Endothelial cell of umbilical vein (primary cell): ENCODE measurements around the gene SPTLC2. TPM values are rescaled to one million over a fixed set of nuclear protein-coding genes. Genes with fewer than 3 reads are reported as not detected.

Experiments
- BruUV-seq: library from RNA; stranded (reverse); fragments of 400-500 nt; replicated peaks from 2 replicates; lab custom pipeline; 2021; lab: Mats Ljungman, UMichigan
- CTCF ChIA-PET: fragments of 300-600, 350-600 bp; sonication (Branson Sonifier 250); formaldehyde crosslinking; loops from one replicate; lab custom pipeline; 2021; ENCODE audit warnings: antibody characterized with exemption, inconsistent platforms; lab: Charles Lee
- POLR2A ChIA-PET: fragments of 300-600, 350-600 bp; sonication (Branson Sonifier 250); formaldehyde crosslinking; loops from one replicate; lab custom pipeline; 2021; ENCODE audit warnings: antibody characterized with exemption, inconsistent platforms; lab: Charles Lee
- DNase-seq: peaks from one replicate; pipeline ENCODE4 v3.0.0-alpha.2; 2011; ENCODE audit warnings: low read depth, low spot score
- FAIRE-seq: peaks from 2 replicates; lab custom pipeline; 2011; peaks lifted over from hg19 to GRCh38; lab: Jason Lieb, UNC
- H2AFZ ChIP-seq: 2 replicates; pipeline ENCODE4 v1.6.0; 2012; ENCODE audit warnings: low read depth, low read length, control low read depth, inconsistent platforms
- H3K27ac ChIP-seq: 2 replicates; pipeline ENCODE4 v1.5.1; 2011; ENCODE audit warnings: low read depth, mild to moderate bottlenecking, control low read depth, low read length, moderate library complexity; ENCODE audit not compliant: insufficient read depth
- H3K27me3 ChIP-seq, 2 experiments: 2 replicates each; pipeline versions ENCODE4 v1.6.0 to v1.6.1; 2011; ENCODE audit warnings: low read length in 2 of 2, mixed read lengths in 1 of 2; ENCODE audit not compliant: control insufficient read depth in 2 of 2, insufficient read depth in 2 of 2
- H3K36me3 ChIP-seq, 2 experiments: 2 replicates in 1 of 2; 3 replicates in 1 of 2; pipeline ENCODE4 v1.5.1; 2011; ENCODE audit warnings: low read length in 2 of 2, mild to moderate bottlenecking in 1 of 2, moderate library complexity in 1 of 2; ENCODE audit not compliant: control insufficient read depth in 2 of 2, insufficient read depth in 2 of 2; ENCODE audit errors: extremely low read depth in 1 of 2
- H3K4me1 ChIP-seq: 3 replicates; pipeline ENCODE4 v1.5.1; 2011; ENCODE audit warnings: mild to moderate bottlenecking, low read length; ENCODE audit not compliant: control insufficient read depth, insufficient read depth; ENCODE audit errors: extremely low read depth
- H3K4me2 ChIP-seq: 2 replicates; pipeline ENCODE4 v1.6.1; 2011; ENCODE audit warnings: low read length, control low read depth, mixed read lengths; ENCODE audit not compliant: insufficient read depth
- H3K4me3 ChIP-seq, 3 experiments: fragments of 200-600 bp in 1 of 3; sonication (generic), shearing (Covaris generic) in 1 of 3; replicated peaks in 1 of 3; 2 replicates each; pipeline ENCODE4 v1.5.1; 2011 to 2016; ENCODE audit warnings: control low read depth in 3 of 3, low read length in 3 of 3, mild to moderate bottlenecking in 2 of 3, inconsistent platforms in 1 of 3, low read depth in 1 of 3, moderate library complexity in 1 of 3; ENCODE audit not compliant: insufficient read depth in 1 of 3
- H3K79me2 ChIP-seq: 2 replicates; pipeline ENCODE4 v1.6.0; 2012; ENCODE audit warnings: low read length, inconsistent platforms; ENCODE audit not compliant: control insufficient read depth, insufficient read depth
- H3K9ac ChIP-seq: replicated peaks from 2 replicates; pipeline ENCODE3; 2011; ENCODE audit warnings: low read length, control low read depth; ENCODE audit not compliant: insufficient read depth; ENCODE audit errors: extremely low read depth
- H3K9me1 ChIP-seq: replicated peaks from 3 replicates; pipeline ENCODE4 v1.6.0; 2011; ENCODE audit warnings: mild to moderate bottlenecking, low read length; ENCODE audit not compliant: control insufficient read depth, insufficient read depth; ENCODE audit errors: extremely low read depth
- H3K9me3 ChIP-seq: replicated peaks from 2 replicates; pipeline ENCODE4 v1.5.1; 2012; ENCODE audit warnings: low read length, inconsistent platforms; ENCODE audit not compliant: control insufficient read depth, insufficient read depth
- H4K20me1 ChIP-seq: replicated peaks from 2 replicates; pipeline ENCODE3; 2011; ENCODE audit warnings: mild to moderate bottlenecking, low read length; ENCODE audit not compliant: control insufficient read depth, insufficient read depth; ENCODE audit errors: extremely low read depth
- CTCF ChIP-seq, 2 donors: IDR thresholded peaks; 1 replicate in 1 of 2; 2 replicates in 1 of 2; pipeline ENCODE4 v1.5.1; 2011; ENCODE audit warnings: low read length in 2 of 2, mild to moderate bottlenecking in 2 of 2, moderate library complexity in 2 of 2, control low read depth in 1 of 2, inconsistent platforms in 1 of 2, low read depth in 1 of 2; ENCODE audit not compliant: insufficient read depth in 1 of 2; ENCODE audit errors: extremely low read depth in 1 of 2
- EZH2 ChIP-seq: IDR thresholded peaks from 2 replicates; pipeline ENCODE4 v1.6.1; 2012; ENCODE audit warnings: borderline replicate concordance, low read depth, mild to moderate bottlenecking, moderate library complexity, low read length, inconsistent platforms; ENCODE audit not compliant: severe bottlenecking
- FOS ChIP-seq: IDR thresholded peaks from 2 replicates; pipeline ENCODE4 v1.6.1; 2011; ENCODE audit warnings: mild to moderate bottlenecking, low read length, moderate library complexity, borderline replicate concordance; ENCODE audit not compliant: insufficient read depth
- GATA2 ChIP-seq: IDR thresholded peaks from 2 replicates; pipeline ENCODE4 v1.7.0; 2011; ENCODE audit warnings: low read depth, mild to moderate bottlenecking, moderate library complexity, mixed read lengths, low read length; ENCODE audit not compliant: insufficient read length, insufficient read depth
- JUN ChIP-seq: IDR thresholded peaks from 2 replicates; pipeline ENCODE4 v1.6.1; 2011; ENCODE audit warnings: borderline replicate concordance, low read depth; ENCODE audit not compliant: insufficient read length, insufficient read depth
- MAX ChIP-seq: IDR thresholded peaks from 2 replicates; pipeline ENCODE4 v1.6.1; 2011; ENCODE audit not compliant: insufficient read depth, insufficient read length
- MYC ChIP-seq: IDR thresholded peaks from one replicate; pipeline ENCODE4 v1.6.1; 2011; ENCODE audit warnings: mild to moderate bottlenecking, low read depth, low read length
- POLR2A ChIP-seq: IDR thresholded peaks from 2 replicates; pipeline ENCODE4 v1.6.1; 2012; ENCODE audit warnings: low read depth, mild to moderate bottlenecking, control low read depth, low read length
- POLR2AphosphoS5 ChIP-seq: IDR thresholded peaks from 2 replicates; pipeline ENCODE4 v1.6.1; 2012; ENCODE audit warnings: low read depth, mild to moderate bottlenecking, control low read depth, low read length, moderate library complexity; ENCODE audit not compliant: insufficient read depth
- dilution Hi-C: fragments of 300-500 bp; cut with MboI; formaldehyde crosslinking; loops from one replicate; pipeline ENCODE4 v1.15.0; 2019; ENCODE audit warnings: low sequenced_read_pairs; ENCODE audit not compliant: extremely low pct_ligation_motif_present
- intact Hi-C: fragments of 100-400 bp; cut with micrococcal nuclease; formaldehyde crosslinking; loops from one replicate; pipeline ENCODE4 v1.10.0; 2022
- polyA plus RNA-seq, 4 experiments: library from polyadenylated mRNA; depleted of rRNA in 3 of 4; stranded (reverse) in 3 of 4; unstranded in 1 of 4; fragments of >200 nt; gene quantifications; 2 replicates each; pipeline versions ENCODE4 v1.2.1 to v1.2.3, GENCODE V29; 2011 to 2012; ENCODE audit warnings: missing spikeins in 1 of 4
- total RNA-seq: library from RNA; stranded (reverse); gene quantifications from 2 replicates; pipeline ENCODE4 v1.2.3, GENCODE V29; 2021

Gene SPTLC2
- total and polyA plus RNA-seq, 2 donors (not counting 3 experiments of a cell fraction or from before 2014, with no cell fraction given) = 19.1 to 71.3 TPM

DNA sequence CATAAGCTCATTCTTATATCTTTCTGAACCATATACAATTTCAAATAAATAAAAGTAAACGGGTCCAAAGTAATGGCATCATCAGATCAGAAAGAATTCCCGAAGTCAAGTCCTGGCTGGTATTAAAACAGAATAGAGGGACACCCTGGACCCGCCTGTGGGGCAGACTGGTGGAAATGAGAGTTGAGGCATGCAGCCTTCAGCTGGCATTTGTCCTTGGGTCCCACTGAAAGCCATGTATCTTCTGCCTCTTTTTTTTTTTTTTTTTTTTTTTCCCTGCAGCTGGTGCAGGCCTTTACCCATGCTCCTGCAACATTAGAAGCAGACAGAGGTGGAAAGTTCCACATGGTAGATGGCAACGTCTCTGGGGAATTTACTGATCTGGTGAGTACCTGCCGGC is 148.6 kb downstream of the SPTLC2 start:
- BruUV-seq = no TSS peak
- DNase-seq = no peak
- H3K4me3 ChIP-seq = no peak overlapping the region
- H4K20me1 ChIP-seq = no peaks in the 10 kb centered on the region
- H3K9me1 ChIP-seq = no peaks in the 10 kb centered on the region
- no peak overlapping the region for H3K27ac ChIP-seq
- no peaks in the 10 kb centered on the region for H3K27me3 ChIP-seq
- H2AFZ ChIP-seq = no peak overlapping the region
- FAIRE-seq = no peak
- CTCF ChIA-PET = no interaction called here
- H3K4me1 ChIP-seq = no peaks in the 10 kb centered on the region
- TF ChIP-seq FOS = no peak
- TF ChIP-seq POLR2AphosphoS5 = no peak
- TF ChIP-seq POLR2A = no peak
- TF ChIP-seq EZH2 = no peak
- TF ChIP-seq MYC = no peak
- TF ChIP-seq GATA2 = no peak
- no peak for TF ChIP-seq MAX
- no peak for TF ChIP-seq JUN
- TF ChIP-seq CTCF (IDR thresholded peaks at IDR 0.05; ENCODE audit: extremely low read depth in 1 of 2, insufficient read depth in 1 of 2, low read depth in 1 of 2, low read length in 2 of 2) = no peak
- H3K9me3 ChIP-seq = no peaks in the 10 kb centered on the region
- peaks cover 20 to 31% of the 10 kb centered on the region in 2 experiments for H3K36me3 ChIP-seq
- H3K79me2 ChIP-seq = no peaks in the 10 kb centered on the region
- no peak overlapping the region for H3K9ac ChIP-seq
- H3K4me2 ChIP-seq = no peak overlapping the region
- intact Hi-C loops = no loop called here
- dilution Hi-C loops = no loop called here
- POLR2A ChIA-PET = no interaction called here
